Stomach (tissue), 9 donors: ENCODE results near the gene CERS6. TPM values are rescaled to one million over a fixed set of nuclear protein-coding genes. Genes with fewer than 3 reads are reported as not detected.

ENCODE experiments used
- DNase-seq, 2 donors: peaks; one replicate each; pipeline versions ENCODE4 v3.0.0 to v3.0.0-alpha.2; 2013 to 2019
- H3K27ac ChIP-seq, 5 donors: fragments of 200-600 bp in 4 of 5; sonication (generic) in 4 of 5; one replicate each; pipeline ENCODE4 v1.5.1; 2013 to 2019; ENCODE audit warnings: mild to moderate bottlenecking in 1 of 5, moderate library complexity in 1 of 5
- H3K27me3 ChIP-seq, 3 donors: fragments of 200-600 bp; sonication (generic); one replicate each; pipeline ENCODE4 v1.5.1; 2017 to 2019; ENCODE audit warnings: mixed run types in 1 of 3
- H3K36me3 ChIP-seq, 4 donors: fragments of 200-600 bp; sonication (generic); 1 replicate in 3 of 4; 2 replicates in 1 of 4; pipeline ENCODE4 v1.5.1; 2016 to 2019
- H3K4me1 ChIP-seq, 4 donors: fragments of 200-600 bp; sonication (generic); one replicate each; pipeline ENCODE4 v1.5.1; 2016 to 2019
- H3K4me3 ChIP-seq, 4 donors: fragments of 200-600 bp; sonication (generic) in 3 of 4; one replicate each; pipeline ENCODE4 v1.5.1; 2016 to 2019; ENCODE audit warnings: mild to moderate bottlenecking in 1 of 4
- H3K9me3 ChIP-seq, 4 donors: fragments of 200-600 bp; sonication (generic); one replicate each; pipeline ENCODE4 v1.5.1; 2016 to 2019
- EP300 ChIP-seq: sonication (generic); formaldehyde crosslinking; IDR thresholded peaks from one replicate; pipeline ENCODE4 v1.6.1; 2017; ENCODE audit warnings: antibody characterized with exemption
- POLR2A ChIP-seq, 4 donors: fragments of 450-650 bp; IDR thresholded peaks; one replicate each; pipeline ENCODE4 v1.6.1; 2016; ENCODE audit warnings: antibody characterized with exemption in 4 of 4, control low read depth in 2 of 4, mild to moderate bottlenecking in 1 of 4, moderate library complexity in 1 of 4
- POLR2AphosphoS5 ChIP-seq, 3 donors: sonication (generic); formaldehyde crosslinking; IDR thresholded peaks; one replicate each; pipeline ENCODE4 v1.6.1; 2016; ENCODE audit warnings: antibody characterized with exemption in 3 of 3
- WGBS, 5 donors: extraction: QIAGEN DNeasy Blood & Tissue Kit in 3 of 5; methylation state at CpG; one replicate each; pipeline versions ENCODE4 v1.1.5 to v1.1.7; 2013 to 2018; 5-methylcytosine and 5-hydroxymethylcytosine counted together
- intact Hi-C: fragments of 100-400 bp; cut with DNase I; formaldehyde crosslinking; loops from one replicate; pipeline ENCODE4 v1.15.1; 2023; ENCODE audit warnings: low total_unique reads
- polyA plus RNA-seq, 3 donors: library from polyadenylated mRNA; stranded (reverse); fragments of 200-250 nt; gene quantifications; one replicate each; pipeline ENCODE4 v1.2.3, GENCODE V29; 2013
- total RNA-seq, 5 donors: library from RNA; depleted of rRNA; stranded (reverse); fragments of >200 nt; gene quantifications; one replicate each; pipeline versions ENCODE4 v1.1.0 to v1.2.3, GENCODE V29; 2014 to 2016
- TF ChIP-seq, protein P1 (sequence below), 7 experiments: fragments of 450-650 bp in 4 of 7; fragments of 200-600 bp in 3 of 7; sonication (generic) in 3 of 7; IDR thresholded peaks; one replicate each; pipeline ENCODE4 v1.5.1; 2016 to 2019; ENCODE audit warnings: antibody characterized with exemption in 7 of 7, control low read depth in 2 of 7, mild to moderate bottlenecking in 1 of 7
- donor health status: healthy with polysubstance abuse.
- donor health status: Bipolar disorder and iron deficiency.
- donor health status: healthy.

Gene CERS6
- total and polyA plus RNA-seq, 8 donors = 4.0 to 102 (median 53.2) TPM

DNA sequence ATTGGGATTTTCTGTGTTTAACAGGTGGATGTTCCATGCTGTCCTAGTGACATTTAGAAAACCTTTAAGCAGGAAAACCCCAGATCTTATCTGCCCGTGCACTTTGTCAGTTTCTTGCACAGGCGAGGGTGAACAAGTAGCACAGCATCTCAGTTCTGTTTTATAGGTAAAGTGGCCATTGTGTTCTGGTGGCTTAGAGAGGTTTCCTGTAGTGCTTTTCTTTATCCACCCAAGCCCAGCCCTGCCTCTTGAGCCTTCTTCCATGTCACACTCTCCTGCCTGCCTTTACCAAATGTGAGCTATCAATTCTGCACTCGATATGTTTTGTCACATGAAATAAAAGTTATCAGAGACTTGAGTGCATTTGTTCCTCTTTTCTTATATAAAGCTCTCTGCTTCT lies 211.1 kb downstream of the CERS6 start:
- no peak overlapping the region for H3K27ac ChIP-seq
- no peak for DNase-seq
- no peaks in the 10 kb centered on the region for H3K9me3 ChIP-seq
- no peaks in the 10 kb centered on the region for H3K27me3 ChIP-seq
- no peak overlapping the region for H3K4me3 ChIP-seq
- 66 to 89% (median 74%) methylated on average over 3 of the region's 3 CpGs for WGBS, 5 donors
- H3K36me3 ChIP-seq = no peaks in the 10 kb centered on the region
- H3K4me1 ChIP-seq = peaks cover 0 to 41% (median 11%) of the 10 kb centered on the region in 4 donors
- intact Hi-C loops = no loop called here
- TF ChIP-seq EP300 (no peak), POLR2A (IDR thresholded peaks at IDR 0.05) (no peak), POLR2AphosphoS5 (IDR thresholded peaks at IDR 0.05) (no peak)
- TF ChIP-seq, protein P1, sequence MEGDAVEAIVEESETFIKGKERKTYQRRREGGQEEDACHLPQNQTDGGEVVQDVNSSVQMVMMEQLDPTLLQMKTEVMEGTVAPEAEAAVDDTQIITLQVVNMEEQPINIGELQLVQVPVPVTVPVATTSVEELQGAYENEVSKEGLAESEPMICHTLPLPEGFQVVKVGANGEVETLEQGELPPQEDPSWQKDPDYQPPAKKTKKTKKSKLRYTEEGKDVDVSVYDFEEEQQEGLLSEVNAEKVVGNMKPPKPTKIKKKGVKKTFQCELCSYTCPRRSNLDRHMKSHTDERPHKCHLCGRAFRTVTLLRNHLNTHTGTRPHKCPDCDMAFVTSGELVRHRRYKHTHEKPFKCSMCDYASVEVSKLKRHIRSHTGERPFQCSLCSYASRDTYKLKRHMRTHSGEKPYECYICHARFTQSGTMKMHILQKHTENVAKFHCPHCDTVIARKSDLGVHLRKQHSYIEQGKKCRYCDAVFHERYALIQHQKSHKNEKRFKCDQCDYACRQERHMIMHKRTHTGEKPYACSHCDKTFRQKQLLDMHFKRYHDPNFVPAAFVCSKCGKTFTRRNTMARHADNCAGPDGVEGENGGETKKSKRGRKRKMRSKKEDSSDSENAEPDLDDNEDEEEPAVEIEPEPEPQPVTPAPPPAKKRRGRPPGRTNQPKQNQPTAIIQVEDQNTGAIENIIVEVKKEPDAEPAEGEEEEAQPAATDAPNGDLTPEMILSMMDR (IDR thresholded peaks at IDR 0.05) = no peak

GRCh38 chr2:168669151-168669550 lies 213.1 kb downstream of the CERS6 start:
- H3K9me3 ChIP-seq = no peaks in the 10 kb centered on the region
- DNase-seq = no peak
- H3K27me3 ChIP-seq = no peaks in the 10 kb centered on the region
- TF ChIP-seq POLR2AphosphoS5 (IDR thresholded peaks at IDR 0.05) (no peak), EP300 (no peak), POLR2A (IDR thresholded peaks at IDR 0.05) (no peak)
- TF ChIP-seq, protein P1 (IDR thresholded peaks at IDR 0.05) = no peak
- H3K36me3 ChIP-seq = no peaks in the 10 kb centered on the region
- peaks cover 0 to 30% (median 7%) of the 10 kb centered on the region in 4 donors for H3K4me1 ChIP-seq
- no peak overlapping the region for H3K27ac ChIP-seq
- H3K4me3 ChIP-seq = no peak overlapping the region
- intact Hi-C loops = no loop called here

DNA sequence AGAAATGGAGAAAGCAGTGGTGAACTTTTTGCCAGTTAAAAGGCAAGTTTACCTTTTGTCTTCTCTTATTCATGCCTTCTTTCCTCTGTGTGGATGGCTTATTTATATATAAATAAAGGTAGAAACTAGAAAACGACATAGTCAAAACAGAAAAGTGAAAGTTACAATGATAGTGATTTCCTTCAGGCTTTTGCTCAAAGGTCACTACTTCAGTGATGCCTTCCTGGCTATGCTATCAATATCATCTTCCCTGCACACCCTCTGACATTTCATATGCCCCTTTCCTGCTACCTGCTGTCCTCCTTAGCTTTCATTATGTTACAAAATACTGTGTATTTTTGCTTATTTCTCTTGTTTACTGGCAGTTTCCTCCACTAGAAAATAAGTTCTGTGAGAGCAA lies 214.4 kb downstream of the CERS6 start:
- Histone ChIP-seq H3K36me3 (no peaks in the 10 kb centered on the region), H3K4me1 (peaks cover 0 to 23% (median 5%) of the 10 kb centered on the region in 4 donors), H3K27me3 (no peaks in the 10 kb centered on the region), H3K27ac (no peak overlapping the region), H3K9me3 (no peaks in the 10 kb centered on the region), H3K4me3 (no peak overlapping the region)
- WGBS, 5 donors = 36 to 53% (median 44%) methylated on average over 1 of the region's 1 CpG
- TF ChIP-seq, protein P1 (IDR thresholded peaks at IDR 0.05) = no peak
- TF ChIP-seq POLR2AphosphoS5 (IDR thresholded peaks at IDR 0.05) (no peak), EP300 (no peak), POLR2A (IDR thresholded peaks at IDR 0.05) (no peak)
- no peak for DNase-seq
- intact Hi-C loops = no loop called here

- no peak for TF ChIP-seq POLR2A (IDR thresholded peaks at IDR 0.05)
- TF ChIP-seq, protein P1 (IDR thresholded peaks at IDR 0.05) = no peak
- TF ChIP-seq POLR2AphosphoS5 (IDR thresholded peaks at IDR 0.05) = no peak
- no peak for TF ChIP-seq EP300
- H3K4me3 ChIP-seq = no peak overlapping the region
- no peak for DNase-seq
- intact Hi-C loops = no loop called here
- no peaks in the 10 kb centered on the region for H3K27me3 ChIP-seq
- H3K36me3 ChIP-seq = no peaks in the 10 kb centered on the region
- H3K4me1 ChIP-seq = peaks cover 0 to 13% (median 0%) of the 10 kb centered on the region in 4 donors
- H3K27ac ChIP-seq = no peak overlapping the region
- no peaks in the 10 kb centered on the region for H3K9me3 ChIP-seq
- WGBS, 5 donors = 52 to 58% (median 54%) methylated on average over 2 of the region's 2 CpGs
Observed at GRCh38 chr2:168671932-168672331, 215.9 kb downstream of the CERS6 start.
